SKM-1 treated with dmso at 0.1 percent for 144 hours (cell line): ENCODE results near the gene SYNJ2.

Source experiments
- DNase-seq: peaks from one replicate; lab custom pipeline; 2025; ENCODE audit not compliant: unreplicated experiment; lab: John Stamatoyannopoulos, UW

SYNJ2 gene

DNA sequence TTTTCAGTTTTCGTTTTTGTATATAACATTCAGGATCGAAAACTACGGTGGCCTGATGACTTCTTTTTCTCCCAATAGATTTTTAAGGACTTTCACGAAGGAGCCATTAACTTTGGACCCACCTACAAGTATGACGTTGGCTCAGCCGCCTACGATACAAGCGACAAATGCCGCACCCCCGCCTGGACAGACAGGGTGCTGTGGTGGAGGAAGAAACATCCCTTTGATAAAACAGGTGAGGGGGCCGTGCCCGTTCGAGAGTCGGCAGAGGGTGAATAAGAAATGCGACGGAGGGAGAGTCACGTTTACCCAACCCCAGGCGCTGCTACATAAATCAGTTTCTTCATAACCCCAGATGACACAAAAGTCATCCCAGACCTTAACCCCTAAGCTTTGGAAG is 94.9 kb downstream of the SYNJ2 start:
- DNase-seq, result no peak

- DNase-seq, result no peak
Measured at GRCh38 chr6:158077676-158078075, 96.0 kb downstream of the SYNJ2 start.

DNA sequence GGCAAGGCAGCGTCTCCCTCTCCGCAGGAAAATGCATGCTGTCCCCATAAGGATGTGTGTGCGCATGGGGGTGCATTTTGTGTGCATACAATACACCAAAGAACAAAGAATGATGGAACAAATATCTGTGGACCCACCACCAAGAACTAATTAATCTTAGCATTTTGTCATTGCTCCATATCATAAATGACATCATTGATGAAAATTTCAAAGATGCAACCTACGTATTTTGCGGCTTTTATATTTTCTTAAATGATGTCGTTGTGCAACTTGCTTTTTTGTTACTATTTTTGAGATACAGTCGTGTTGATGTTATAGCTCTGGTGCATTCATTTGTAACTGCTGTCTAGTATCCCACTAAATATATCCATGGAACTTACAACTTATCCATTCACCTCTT is 96.7 kb downstream of the SYNJ2 start:
- DNase-seq, result no peak

DNA sequence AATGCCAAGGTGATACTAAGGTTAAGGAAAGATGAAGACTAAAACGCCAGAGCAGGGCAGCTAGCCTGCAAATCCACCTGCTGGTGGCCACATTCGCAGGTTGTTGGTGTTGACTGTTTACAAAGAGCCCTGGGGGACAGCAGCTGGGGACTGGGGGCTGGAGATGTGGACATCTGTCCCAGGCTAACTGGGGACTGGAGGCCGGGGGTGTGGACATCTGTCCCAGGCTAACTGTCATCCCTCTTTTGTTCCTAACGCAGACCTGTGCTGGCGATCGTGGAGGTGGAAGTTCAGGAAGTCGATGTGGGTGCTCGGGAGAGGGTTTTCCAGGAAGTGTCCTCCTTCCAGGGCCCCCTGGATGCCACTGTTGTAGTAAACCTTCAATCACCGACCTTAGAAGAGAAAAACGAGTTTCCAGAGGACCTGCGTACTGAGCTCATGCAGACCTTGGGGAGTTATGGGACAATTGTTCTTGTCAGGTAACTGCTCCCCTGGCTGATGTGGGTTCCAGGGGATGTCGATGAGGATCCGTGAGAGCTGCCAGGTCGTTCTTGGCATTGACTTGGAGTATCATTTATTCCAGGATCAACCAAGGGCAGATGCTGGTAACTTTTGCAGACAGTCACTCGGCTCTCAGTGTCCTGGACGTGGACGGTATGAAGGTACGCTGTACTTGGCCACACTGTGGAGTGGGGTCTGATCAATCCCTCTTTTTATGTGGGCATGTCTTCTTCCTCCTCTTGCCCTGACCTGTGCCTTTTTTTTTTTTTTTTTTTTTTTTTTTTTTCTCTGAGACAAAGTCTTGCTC is 99.4 kb downstream of the SYNJ2 start:
- no peak for DNase-seq

- peak; percentile 83 for DNase-seq
Measured at GRCh38 chr6:158081657-158081935, 99.9 kb downstream of the SYNJ2 start.

DNA sequence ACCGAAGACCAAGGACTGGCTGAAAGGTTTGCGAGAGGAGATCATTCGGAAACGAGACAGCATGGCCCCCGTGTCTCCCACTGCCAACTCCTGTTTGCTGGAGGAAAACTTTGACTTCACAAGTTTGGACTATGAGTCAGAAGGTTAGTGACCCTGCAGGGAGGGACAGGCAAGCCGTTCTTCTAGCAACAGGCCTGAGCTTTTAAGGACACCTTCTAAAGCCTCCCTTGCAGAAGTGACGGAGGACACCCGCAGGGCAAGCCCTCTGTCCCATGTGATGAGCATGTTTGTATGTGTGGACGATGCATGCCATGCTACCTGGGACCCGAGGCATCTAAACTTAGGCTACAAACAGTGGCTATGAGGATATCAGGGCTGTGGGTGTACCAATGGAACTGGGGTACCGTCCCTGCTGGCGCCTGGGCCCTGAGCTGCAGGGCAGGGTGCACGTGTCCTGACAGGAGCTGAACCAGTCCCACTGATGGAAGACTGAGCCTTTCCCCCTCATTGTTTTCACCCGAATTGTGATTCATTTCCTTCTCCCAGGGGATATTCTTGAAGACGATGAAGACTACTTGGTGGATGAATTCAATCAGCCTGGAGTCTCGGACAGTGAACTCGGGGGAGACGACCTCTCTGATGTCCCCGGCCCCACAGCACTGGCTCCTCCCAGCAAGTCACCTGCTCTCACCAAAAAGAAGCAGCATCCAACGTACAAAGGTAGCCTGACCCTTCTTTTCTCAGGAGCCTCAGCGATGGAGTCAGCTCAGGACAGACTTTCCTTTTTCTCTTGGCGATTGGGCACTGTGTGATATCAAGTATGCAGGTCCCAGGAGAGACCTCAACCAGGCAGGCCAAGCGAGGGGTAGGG is 102.0 kb downstream of the SYNJ2 start:
- no peak for DNase-seq

- DNase-seq, result no peak
Measured at GRCh38 chr6:158085261-158086053, 103.8 kb downstream of the SYNJ2 start.

DNA sequence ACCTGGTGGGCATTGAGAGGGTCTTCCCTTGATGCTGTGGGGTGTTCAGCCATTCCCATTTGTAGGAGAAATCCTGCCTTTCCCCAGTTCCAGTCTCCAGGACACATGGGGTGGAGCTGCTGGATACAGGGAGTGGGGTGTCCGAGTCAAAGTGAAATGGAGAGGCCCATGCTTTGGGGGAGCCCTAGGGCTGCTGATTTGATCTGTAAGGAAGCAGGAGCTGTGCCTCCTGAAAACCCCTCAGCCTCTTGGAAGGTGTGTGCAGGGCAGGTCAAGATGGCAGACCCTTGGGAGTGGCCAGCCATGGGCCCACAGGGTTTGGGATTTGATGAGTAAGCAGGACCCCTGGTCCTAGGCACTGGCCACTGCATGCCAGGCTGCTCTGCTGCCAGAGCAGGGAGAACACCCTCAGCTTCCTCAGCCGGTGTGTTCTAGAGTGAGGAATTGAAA is 104.4 kb downstream of the SYNJ2 start:
- no peak for DNase-seq

DNA sequence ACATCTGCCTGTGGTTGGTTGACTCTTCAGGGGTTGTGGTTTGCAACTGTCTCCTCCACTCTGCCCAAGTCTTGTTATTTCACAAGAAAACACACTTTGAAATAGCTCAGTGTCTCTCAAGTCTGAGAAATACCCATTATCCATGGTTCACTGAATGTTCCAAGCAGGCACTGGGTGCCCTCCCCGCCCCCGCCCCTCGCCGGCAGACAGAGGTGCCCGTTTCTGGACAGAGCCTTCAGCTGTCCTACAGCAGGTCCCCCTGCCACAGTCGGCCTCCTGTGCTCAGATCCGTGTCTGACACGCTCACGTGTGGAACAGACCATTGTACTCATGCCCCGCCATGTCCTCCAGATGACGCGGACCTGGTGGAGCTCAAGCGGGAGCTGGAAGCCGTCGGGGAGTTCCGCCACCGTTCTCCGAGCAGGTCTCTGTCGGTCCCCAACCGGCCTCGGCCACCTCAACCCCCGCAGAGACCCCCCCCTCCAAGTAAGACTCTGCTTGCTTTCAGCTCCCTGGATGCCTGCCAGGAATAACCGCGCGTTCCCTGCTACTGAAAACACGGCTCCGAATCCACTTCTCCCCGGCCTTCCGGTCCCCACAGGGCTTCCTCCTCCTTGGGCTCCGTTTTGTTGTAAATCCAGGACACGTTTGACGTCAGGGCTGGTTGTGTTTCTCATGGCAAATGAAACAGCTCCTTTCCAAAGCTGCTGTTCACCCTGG is 105.0 kb downstream of the SYNJ2 start:
- peak; percentile 98 for DNase-seq

DNA sequence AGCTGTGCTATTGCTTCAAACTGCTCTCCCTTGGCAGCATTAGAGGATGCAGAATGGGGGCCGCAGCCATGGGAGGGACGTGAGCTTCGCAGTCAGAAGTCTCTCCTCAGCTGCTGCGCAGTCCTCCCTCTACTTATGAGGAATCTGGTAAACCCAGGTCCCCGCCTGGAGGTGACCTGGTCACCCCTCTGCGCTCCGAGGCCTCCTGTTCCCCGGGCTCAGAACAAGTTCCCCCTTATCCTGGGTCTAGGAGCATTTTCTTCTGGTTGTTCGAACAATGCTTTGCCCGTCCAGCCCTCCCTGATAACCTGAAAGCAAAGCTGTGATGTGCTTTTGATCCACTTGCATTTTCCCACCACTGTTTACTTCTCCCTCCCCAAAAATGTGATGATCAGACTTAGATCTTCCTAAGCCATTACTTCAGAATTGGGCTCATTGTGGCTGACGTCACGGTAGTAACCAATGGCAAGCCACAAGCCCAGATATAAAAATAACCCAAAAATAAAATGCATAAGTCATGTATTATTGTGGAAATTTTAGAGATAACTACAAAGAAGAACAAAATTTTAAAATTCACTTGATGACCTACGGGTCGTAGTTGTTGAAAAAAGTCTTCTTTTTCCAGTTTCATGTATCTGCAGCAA is 105.7 kb downstream of the SYNJ2 start:
- no peak for DNase-seq

- no peak for DNase-seq
Measured at GRCh38 chr6:158092806-158093205, 111.1 kb downstream of the SYNJ2 start.

DNA sequence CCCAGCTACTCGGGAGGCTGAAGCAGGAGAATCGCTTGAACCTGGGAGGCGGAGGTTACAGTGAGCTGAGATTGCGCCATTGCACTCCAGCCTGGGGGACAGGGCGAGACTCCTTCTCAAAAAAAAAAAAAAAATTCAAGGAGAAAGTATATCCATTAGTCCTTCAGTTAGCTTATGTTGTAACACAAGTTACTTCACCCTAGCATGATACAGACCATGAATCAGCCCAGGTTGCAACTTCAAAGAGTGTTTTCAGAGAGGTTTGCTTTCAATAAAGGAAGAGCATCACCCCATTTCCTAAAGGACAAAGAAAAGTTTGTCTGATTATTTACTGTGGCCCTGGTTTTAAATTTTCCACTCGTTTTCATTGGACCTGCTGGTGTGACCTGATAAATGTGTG is 113.4 kb downstream of the SYNJ2 start:
- no peak for DNase-seq

DNA sequence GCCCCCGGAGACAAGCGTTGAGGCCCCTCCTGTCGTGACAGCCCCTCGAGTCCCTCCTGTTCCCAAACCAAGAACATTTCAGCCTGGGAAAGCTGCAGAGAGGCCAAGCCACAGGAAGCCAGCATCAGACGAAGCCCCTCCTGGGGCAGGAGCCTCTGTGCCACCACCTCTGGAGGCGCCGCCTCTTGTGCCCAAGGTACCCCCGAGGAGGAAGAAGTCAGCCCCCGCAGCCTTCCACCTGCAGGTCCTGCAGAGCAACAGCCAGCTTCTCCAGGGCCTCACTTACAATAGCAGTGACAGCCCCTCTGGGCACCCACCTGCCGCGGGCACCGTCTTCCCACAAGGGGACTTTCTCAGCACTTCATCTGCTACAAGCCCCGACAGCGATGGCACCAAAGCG is 114.0 kb downstream of the SYNJ2 start:
- DNase-seq, result no peak

DNA sequence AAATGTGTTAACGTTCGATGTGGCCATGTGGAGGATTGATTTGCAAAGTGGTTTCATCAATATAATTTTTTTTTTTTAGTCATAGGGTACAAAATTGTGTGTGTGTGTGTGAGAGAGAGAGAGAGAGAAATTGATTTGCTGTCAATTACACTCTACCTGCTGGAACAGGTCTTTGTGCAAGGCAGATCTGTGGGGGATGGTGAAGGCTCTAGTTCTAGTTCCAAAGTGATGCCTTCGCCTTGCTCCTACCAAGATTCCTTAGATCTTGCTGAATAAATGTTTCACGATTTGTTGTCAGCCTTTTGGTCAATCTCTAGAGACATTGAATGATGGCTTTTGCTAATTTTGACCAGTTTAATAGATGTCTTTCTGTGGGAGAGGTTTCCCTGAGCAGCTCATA is 121.6 kb downstream of the SYNJ2 start:
- DNase-seq, result no peak

- no peak for DNase-seq
Measured at GRCh38 chr6:158104696-158105095, 123.0 kb downstream of the SYNJ2 start.

GRCh38 chr6:158109748-158110147 is 128.1 kb downstream of the SYNJ2 start:
- no peak for DNase-seq

DNA sequence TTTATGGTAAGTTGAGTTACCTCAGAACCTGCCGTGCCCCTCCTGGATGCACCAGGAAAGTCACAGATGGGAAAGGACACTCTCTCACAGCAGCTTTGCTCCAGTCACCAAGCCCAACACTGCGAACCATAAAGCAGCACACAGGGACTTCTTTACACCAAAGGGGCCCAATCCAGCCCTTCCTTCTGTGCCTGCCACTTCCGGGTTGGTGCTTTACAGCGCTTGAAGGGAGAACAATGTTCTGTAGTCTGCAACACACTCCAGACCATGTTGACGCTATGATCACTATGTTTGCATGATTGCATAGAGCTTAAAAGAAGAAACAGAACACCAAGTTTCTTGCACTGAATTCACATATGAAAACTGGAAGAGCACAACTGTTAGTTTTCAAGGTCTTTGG is 129.3 kb downstream of the SYNJ2 start:
- no peak for DNase-seq

DNA sequence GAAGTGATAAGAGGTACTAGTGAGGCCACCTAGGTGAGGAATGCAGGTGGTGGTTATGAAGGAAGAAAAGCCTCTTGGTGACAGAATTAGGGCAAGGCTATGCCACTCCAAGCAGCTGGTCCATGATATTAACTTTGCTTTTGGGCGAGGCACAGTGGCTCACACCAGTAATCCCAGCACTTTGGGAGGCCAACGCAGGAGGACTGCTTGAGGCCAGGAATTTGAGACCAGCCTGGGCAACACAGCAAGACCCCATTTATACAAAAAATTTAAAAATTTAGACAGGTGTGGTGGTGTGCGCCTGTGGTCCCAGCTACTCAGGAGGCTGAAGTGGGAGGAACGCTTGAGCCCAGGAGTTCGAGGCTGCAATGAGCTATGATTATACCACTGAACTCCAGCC is 130.3 kb downstream of the SYNJ2 start:
- no peak for DNase-seq

DNA sequence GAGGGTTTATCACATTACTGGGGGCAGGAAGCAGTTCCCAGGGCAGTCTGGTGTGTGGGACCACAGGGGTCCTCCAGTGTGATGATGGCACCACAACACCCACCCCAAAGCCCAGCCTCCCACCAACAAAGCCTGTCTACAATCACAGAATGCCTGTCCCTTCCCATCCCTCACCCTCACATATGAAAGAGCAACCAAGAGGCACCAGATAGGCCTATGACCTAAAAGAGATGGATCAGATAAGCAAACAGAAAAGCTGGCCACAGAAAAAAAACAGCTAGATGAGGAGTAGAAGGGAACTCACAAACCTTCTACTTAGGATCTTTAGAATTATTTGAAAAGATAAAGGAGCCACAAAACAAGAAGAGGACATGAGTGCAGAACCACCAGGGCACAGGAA is 132.1 kb downstream of the SYNJ2 start:
- DNase-seq, result no peak

GRCh38 chr6:158115102-158115501 is 133.4 kb downstream of the SYNJ2 start:
- DNase-seq, result no peak

DNA sequence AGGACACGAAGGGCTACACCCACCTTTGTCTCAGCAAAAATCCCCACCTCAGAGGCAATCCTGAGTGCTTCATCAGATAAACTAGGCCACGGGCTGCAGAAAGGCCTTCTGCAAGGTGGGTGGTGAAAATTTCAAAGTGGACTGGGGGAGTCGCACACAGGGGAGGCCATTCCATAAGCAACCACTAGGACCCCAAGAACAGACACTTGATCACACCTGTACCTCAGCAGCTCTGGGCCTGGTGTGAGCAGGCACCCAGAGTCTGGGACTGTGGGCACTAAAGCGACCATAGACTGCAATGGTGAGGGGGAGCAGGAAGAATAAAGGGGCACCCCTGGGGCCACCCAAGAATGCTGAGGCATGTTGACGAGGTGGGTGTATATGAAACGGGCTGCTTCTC is 133.8 kb downstream of the SYNJ2 start:
- DNase-seq, result no peak
